HG02759 (cell line): ENCODE measurements around the gene CD2AP.

Experiments used
- ATAC-seq: cut with Tn5 transposase; IDR thresholded peaks from one replicate; pipeline ENCODE4 v1.9.1; 2021; ENCODE audit warnings: mild to moderate bottlenecking, moderate library complexity; ENCODE audit not compliant: unreplicated experiment

The CD2AP gene

DNA sequence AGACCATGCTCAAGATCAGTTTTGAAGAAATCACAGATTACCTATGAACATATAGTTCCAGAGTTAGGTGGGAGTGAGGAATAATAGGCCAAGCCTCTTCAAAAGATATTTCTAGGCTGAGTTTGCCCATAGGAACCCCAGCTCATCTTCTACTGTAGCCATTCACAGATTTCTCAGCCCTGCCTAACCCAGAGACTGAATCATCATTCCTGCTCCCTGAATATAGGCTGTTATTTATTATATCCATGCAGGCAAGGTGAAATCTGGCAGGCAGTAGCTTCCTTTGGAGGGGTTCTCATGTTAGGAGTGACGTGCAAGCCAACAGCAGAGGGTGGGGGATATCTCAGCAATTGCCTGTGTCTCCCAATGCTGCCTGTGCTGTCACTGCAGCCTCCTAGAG is 195.2 kb downstream of the CD2AP start:
- ATAC-seq: no peak

DNA sequence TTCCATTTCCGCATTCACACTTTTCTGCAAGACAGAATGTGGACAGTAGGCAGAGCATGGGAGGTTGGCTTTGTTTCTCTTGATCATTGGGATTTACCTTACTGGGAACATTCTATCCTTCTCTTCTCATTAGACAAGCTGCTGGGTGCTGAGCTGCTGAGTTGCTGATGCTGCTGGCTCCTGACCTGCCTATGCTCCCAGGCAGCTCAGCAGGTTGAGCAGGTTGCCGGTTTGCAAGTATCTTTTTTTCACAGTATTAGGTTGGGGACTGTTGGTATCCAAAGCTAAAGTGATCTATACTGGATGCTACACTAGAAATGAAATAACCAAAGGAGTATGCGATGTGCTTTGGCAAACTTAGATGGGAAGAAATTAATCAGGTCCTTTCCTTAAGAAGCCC is 197.1 kb downstream of the CD2AP start:
- no peak for ATAC-seq
